ENCODE measurements around the gene PPAN.

Gene PPAN

DNA sequence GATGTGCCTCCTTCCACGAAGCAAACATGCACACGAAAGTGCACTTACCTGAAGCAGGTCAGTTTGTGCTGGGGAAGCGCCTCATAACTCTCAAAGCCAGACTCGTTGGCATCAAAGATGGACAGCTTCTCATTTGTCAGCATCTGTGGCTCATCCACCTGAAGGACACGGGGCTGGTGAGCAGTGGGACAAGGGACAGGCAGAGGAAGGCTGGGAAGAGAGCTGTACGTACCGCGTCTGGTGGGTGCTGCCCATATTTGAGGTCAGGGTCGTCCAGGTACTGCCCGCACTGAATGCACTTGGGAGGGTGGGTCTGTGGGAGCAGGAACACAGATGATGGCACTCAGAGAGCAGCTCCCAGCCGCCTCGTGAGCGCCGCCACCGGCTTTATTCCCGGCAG lies 53.4 kb downstream of the PPAN start:
- DNase-seq (ENCODE audit: low read depth), result no peak
- TF ChIP-seq, protein P1, sequence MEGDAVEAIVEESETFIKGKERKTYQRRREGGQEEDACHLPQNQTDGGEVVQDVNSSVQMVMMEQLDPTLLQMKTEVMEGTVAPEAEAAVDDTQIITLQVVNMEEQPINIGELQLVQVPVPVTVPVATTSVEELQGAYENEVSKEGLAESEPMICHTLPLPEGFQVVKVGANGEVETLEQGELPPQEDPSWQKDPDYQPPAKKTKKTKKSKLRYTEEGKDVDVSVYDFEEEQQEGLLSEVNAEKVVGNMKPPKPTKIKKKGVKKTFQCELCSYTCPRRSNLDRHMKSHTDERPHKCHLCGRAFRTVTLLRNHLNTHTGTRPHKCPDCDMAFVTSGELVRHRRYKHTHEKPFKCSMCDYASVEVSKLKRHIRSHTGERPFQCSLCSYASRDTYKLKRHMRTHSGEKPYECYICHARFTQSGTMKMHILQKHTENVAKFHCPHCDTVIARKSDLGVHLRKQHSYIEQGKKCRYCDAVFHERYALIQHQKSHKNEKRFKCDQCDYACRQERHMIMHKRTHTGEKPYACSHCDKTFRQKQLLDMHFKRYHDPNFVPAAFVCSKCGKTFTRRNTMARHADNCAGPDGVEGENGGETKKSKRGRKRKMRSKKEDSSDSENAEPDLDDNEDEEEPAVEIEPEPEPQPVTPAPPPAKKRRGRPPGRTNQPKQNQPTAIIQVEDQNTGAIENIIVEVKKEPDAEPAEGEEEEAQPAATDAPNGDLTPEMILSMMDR (IDR thresholded peaks at IDR 0.05; ENCODE audit: low read length, missing control alignments), result no peak
- no peak overlapping the region for H3K4me3 ChIP-seq (replicated peaks; ENCODE audit: low read depth, low read length)
